PC-3 (cell line): ENCODE results near the gene STK16.

Experiments
- EZH2phosphoT487 ChIP-seq: fragments of 300-600 bp; sonication (generic); IDR thresholded peaks from 2 replicates; pipeline ENCODE4 v1.6.1; 2018; ENCODE audit warnings: mild to moderate bottlenecking, antibody characterized with exemption, low read length, borderline replicate concordance
- TF ChIP-seq, protein P1 (sequence below): fragments of 300-600 bp; sonication (generic); conservative IDR thresholded peaks from 2 replicates; pipeline ENCODE4 v1.5.1; 2017; ENCODE audit warnings: antibody characterized with exemption, low read depth, mild to moderate bottlenecking, low read length

DNA sequence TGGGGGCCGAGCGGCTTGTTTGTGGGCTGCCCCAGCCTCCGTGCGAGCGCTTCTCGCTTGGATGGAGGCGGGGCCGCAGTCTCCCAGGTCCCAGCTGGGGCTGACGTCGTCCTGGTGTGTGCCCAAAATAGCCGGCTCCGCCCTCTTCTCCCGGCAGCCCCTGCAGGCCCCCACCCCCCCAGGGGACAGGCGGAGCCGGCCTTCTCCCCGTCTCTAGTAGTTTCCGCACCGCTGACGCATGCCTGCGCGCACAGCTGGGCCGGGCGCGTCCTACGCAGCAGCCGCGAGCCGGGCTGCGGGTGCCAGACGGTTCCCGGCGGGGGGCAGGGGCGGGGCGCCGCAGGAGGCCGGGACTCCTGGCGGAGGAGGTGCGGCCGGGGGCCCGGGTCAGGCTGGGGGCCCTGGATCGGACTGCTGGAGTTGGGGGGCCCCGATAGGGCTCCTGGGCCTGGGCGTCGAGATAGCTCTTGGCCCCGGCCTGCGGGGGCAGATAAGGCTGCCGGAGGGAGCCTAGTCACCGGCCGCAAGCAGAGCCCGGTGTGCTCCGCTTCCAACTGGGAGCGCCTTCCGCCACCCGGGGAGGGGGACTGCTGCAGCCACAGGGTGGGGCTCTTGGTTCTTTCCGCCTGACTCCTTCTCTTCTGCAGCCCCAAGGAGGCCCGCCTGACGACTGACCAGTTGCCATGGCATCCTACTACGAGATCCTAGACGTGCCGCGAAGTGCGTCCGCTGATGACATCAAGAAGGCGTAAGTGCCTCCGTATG lies 34.1 kb downstream of the STK16 start, which contains the start of gene DNAJB2:
- TF ChIP-seq, protein P1, sequence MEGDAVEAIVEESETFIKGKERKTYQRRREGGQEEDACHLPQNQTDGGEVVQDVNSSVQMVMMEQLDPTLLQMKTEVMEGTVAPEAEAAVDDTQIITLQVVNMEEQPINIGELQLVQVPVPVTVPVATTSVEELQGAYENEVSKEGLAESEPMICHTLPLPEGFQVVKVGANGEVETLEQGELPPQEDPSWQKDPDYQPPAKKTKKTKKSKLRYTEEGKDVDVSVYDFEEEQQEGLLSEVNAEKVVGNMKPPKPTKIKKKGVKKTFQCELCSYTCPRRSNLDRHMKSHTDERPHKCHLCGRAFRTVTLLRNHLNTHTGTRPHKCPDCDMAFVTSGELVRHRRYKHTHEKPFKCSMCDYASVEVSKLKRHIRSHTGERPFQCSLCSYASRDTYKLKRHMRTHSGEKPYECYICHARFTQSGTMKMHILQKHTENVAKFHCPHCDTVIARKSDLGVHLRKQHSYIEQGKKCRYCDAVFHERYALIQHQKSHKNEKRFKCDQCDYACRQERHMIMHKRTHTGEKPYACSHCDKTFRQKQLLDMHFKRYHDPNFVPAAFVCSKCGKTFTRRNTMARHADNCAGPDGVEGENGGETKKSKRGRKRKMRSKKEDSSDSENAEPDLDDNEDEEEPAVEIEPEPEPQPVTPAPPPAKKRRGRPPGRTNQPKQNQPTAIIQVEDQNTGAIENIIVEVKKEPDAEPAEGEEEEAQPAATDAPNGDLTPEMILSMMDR = peak; percentile 37; the same call in 1 of the 2 replicates
- TF ChIP-seq EZH2phosphoT487 = peak; percentile 55; the same call in 1 of the 2 replicates
